ENCODE data around the gene TTLL3.

TTLL3 gene

DNA sequence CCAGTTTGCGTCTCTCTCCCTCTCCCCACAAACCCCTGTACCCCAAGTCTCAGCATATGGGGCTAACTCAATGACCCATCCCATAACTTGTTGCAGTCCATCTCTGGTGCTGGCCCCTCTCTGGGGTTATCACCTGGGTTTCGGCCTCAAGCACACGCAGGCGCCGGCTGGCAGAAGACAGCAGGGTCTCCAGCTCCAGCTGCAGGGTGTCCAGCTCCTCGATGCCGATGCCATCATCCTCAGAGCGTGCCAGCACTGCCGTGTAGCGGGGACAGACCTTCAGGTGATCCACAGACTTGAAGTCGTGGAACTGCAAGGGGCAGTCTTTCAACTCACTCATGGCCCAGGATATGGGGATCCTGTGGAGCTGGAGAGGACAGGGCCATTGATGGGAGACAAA lies 18.9 kb upstream of the TTLL3 start:
- H3K36me3 Mint-ChIP-seq (ENCODE audit: low read depth), result peaks cover 59% of the 10 kb centered on the region
- no peaks in the 10 kb centered on the region for H3K9me3 Mint-ChIP-seq
- H3K27me3 Mint-ChIP-seq, result no peaks in the 10 kb centered on the region
- H3K4me1 Mint-ChIP-seq (ENCODE audit: low read depth), result peaks cover 77% of the 10 kb centered on the region
- H3K4me3 Mint-ChIP-seq, result peak overlapping the region; percentile 97
- peak overlapping the region; percentile 51 for H3K27ac Mint-ChIP-seq

DNA sequence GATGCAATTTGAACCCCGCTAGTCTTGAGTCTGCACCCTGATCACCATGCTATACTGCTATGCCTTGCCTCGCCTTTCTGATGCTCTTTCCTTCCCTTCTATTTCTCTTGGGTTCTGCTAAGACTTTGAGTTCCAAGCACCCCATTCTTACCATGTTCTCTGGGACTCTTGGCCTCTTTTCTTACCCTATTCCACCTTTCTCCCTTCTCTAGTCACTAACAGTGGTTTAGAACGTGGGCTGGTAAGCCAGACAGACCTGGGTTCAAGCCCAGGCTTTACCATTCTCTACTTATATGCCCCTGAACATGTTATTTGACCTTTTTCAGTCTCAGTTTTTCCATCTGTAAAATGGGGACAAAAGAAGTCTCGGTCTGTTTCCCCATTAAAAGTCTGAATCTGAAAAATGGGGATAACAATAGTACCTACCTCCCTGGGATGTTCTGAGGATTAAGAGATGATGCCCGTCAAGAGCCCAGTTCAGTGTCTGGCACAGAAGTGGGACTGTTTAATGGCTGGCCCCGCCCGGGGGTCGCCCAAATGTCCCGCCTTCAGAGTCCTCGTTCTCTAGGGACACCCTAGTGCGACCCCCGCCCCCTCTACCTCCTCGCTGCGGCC lies 18.2 kb upstream of the TTLL3 start:
- H3K4me3 Mint-ChIP-seq, result peak overlapping the region; percentile 97
- peak overlapping the region; percentile 100 for H3K27ac Mint-ChIP-seq
- no peaks in the 10 kb centered on the region for H3K9me3 Mint-ChIP-seq
- no peaks in the 10 kb centered on the region for H3K27me3 Mint-ChIP-seq
- H3K4me1 Mint-ChIP-seq (ENCODE audit: low read depth), result peaks cover 73% of the 10 kb centered on the region
- peaks cover 54% of the 10 kb centered on the region for H3K36me3 Mint-ChIP-seq (ENCODE audit: low read depth)

DNA sequence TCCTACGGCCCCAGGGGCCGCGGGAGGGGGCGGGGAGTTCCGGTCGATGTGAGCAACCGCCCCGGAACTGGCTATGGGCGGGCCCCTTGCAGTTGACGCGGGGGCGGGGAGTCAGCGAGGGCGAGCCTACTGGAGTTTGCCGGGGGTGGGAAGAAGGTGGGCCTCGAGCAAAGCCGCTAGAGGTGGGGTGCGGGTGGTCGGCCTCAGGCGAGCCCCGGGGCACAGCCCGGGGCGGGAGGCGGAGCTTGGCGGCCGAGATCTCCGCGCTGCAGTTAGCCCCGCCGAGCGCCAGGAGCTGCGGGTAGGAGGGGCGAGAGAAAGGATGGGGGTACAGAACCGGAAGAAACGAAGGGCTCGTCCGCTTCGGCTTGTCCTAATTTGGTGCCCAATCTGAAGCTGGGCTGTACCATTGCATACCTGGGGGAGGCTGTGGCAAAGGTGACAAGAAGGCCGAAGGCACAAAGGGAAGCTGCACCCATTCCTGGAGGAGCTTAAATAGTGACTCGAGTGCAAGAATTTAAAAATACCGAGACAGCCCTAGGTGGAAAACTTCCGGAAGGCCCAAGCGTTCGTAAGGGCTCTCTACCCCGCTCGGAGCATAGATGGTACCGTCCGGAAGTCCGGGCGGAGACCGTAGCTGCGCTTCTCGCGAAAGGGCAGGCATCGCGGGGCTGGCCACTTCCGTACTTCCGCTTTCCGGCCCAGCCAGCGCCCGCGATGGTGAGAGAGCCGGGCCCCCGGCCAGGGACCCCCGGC lies 17.5 kb upstream of the TTLL3 start, which contains the start of the genes ARPC4 and TADA3:
ARPC4 (plus strand) TSS at position 678 of the 756 bp plus-strand sequence; CDS start at position 718, 40 bp downstream.
TADA3 (minus strand) TSS at position 69 of the 756 bp plus-strand sequence. CDS start 1,007 bp downstream, outside the sequence.
- Mint-ChIP-seq H3K9me3 (no peaks in the 10 kb centered on the region), H3K4me1 (ENCODE audit: low read depth) (peaks cover 71% of the 10 kb centered on the region), H3K4me3 (peak within 1 kb of the TSS; percentile 97), H3K36me3 (ENCODE audit: low read depth) (peaks cover 56% of the 10 kb centered on the region), H3K27ac (peak within 1 kb of the TSS; percentile 100), H3K27me3 (no peaks in the 10 kb centered on the region)

DNA sequence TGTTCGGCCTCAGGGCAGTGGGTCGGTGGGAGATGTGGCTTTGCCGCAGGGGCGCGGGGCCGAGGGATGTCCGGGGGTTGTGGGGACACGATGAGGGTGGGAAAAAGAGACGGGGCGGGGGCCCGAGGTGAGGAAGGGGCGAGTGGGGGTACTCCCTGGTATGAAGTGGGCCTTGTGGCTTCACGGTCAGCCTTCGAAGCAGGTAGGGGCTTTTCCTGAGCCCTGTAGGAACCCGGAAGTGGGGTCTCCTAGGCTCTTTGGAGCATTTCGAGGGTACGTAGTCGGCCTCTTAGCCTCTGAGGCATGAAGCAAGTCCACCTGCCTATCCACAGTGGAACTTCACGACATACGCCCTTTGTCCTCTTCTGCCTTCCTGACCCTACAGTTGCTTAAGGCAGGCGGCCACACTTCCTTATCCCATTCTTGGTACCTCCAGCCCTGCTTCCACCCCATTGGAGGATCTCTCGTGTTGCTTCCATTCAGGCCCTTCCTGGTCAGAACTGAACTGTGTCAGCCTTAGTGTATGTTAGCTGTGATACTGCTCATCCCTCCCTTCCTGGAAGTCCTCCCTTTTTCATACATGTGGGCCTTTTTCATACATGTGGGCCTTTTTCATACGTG lies 16.8 kb upstream of the TTLL3 start:
- H3K4me3 Mint-ChIP-seq, result peak overlapping the region; percentile 97
- peaks cover 69% of the 10 kb centered on the region for H3K4me1 Mint-ChIP-seq (ENCODE audit: low read depth)
- H3K9me3 Mint-ChIP-seq, result no peaks in the 10 kb centered on the region
- no peaks in the 10 kb centered on the region for H3K27me3 Mint-ChIP-seq
- peaks cover 59% of the 10 kb centered on the region for H3K36me3 Mint-ChIP-seq (ENCODE audit: low read depth)
- H3K27ac Mint-ChIP-seq, result peak overlapping the region; percentile 100

DNA sequence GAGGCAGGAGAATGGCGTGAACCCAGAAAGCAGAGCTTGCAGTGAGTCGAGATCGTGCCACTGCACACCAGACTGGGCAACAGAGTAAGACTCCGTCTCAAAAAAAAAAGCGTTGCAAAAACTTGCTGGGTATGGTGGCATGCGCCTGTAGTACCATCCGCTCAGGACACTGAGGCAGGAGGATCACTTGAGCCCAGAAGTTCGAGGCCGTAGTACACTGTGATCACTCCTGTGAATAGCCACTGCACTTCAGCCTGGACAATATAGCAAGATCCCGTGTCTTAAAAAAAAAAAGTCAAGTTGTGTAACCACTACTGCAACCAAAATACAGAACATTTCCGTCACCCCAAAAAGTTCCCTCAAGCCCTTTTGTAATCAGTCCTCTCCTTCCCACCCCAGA lies 15.7 kb upstream of the TTLL3 start:
- Mint-ChIP-seq H3K9me3 (no peaks in the 10 kb centered on the region), H3K27ac (peak overlapping the region; percentile 87), H3K4me1 (ENCODE audit: low read depth) (peaks cover 62% of the 10 kb centered on the region), H3K4me3 (peak overlapping the region; percentile 97), H3K36me3 (ENCODE audit: low read depth) (peaks cover 62% of the 10 kb centered on the region), H3K27me3 (no peaks in the 10 kb centered on the region)

DNA sequence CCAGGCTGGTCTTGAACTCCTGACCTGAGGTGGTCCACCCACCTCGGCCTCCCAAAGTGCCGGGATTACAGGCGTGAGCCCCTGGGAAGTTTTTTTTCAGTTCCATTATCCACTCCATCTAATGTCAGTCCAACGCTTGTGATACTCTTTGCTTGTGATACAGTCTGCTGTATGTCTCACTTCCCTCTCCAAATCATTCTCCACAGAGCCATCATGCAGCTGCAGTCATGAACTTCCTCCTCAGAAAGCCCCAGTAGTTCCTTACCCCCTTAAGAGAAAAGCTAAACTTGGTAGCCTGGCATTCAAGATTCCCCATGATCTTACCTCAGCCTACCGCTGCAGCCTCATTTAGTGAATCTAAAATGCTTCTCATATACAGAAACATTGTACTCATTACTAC lies 14.9 kb upstream of the TTLL3 start:
- Mint-ChIP-seq H3K4me1 (ENCODE audit: low read depth) (peaks cover 56% of the 10 kb centered on the region), H3K36me3 (ENCODE audit: low read depth) (peaks cover 62% of the 10 kb centered on the region), H3K4me3 (peak overlapping the region; percentile 66), H3K27ac (peak overlapping the region; percentile 83), H3K9me3 (no peaks in the 10 kb centered on the region), H3K27me3 (no peaks in the 10 kb centered on the region)

DNA sequence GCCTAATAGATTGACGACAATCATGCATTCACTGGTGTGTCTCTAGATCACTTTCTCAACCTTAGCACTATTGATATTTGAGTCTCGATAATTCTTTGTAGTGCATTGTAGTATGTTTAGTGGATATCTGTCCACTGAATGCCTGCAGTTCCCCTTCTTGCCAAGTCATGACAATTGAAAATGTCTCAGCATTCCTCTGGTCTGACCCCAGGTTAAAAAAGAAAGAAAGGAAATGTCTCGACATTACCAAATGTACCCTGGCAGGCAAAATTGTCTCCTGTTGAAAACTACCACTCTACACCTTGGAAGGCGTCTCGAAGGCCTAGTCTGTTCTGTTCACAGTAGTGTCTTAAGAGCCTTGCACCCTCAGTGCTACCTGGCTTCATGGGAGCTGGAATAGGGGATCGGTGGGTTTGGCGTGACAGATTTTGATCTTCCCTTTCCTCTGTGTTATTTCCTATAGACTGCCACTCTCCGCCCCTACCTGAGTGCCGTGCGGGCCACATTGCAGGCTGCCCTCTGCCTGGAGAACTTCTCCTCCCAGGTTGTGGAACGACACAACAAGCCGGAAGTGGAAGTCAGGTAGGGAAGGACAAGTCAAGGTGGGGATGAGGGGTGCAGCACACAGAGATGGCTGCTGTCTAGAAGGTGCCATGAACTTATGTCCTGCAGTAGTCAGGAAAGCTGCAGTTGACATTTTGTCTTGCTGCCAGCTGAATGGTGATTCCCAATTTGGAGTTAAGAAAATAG lies 12.7 kb upstream of the TTLL3 start:
- Mint-ChIP-seq H3K36me3 (ENCODE audit: low read depth) (peaks cover 66% of the 10 kb centered on the region), H3K4me3 (no peak overlapping the region)

DNA sequence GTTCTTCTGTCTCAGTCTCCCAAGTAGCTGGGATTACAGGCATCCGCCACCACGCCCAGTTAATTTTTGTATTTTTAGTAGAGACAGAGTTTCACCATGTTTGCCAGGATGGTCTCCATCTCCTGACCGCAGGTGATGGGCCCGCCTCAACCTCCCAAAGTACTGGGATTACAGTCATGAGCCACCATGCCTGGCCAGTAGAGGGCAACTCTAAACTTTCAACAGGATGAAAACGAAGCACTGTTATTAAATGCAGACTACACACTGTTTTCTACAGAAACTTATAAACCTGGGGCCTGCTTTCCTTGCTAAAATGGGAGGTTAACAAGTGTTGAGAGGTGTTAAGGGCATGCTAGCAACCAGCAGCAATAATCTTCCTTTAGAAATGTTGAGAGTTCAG lies 9.5 kb upstream of the TTLL3 start:
- no peaks in the 10 kb centered on the region for H3K9me3 Mint-ChIP-seq
- H3K36me3 Mint-ChIP-seq (ENCODE audit: low read depth), result peaks cover 76% of the 10 kb centered on the region
- no peaks in the 10 kb centered on the region for H3K27me3 Mint-ChIP-seq
- H3K4me1 Mint-ChIP-seq (ENCODE audit: low read depth), result peaks cover 21% of the 10 kb centered on the region
- H3K4me3 Mint-ChIP-seq, result no peak overlapping the region
- no peak overlapping the region for H3K27ac Mint-ChIP-seq

More for the DNA sequence above, 12.7 kb upstream of the TTLL3 start:
- Mint-ChIP-seq H3K9me3 (no peaks in the 10 kb centered on the region), H3K27ac (no peak overlapping the region), H3K27me3 (no peaks in the 10 kb centered on the region), H3K4me1 (ENCODE audit: low read depth) (peaks cover 36% of the 10 kb centered on the region)

DNA sequence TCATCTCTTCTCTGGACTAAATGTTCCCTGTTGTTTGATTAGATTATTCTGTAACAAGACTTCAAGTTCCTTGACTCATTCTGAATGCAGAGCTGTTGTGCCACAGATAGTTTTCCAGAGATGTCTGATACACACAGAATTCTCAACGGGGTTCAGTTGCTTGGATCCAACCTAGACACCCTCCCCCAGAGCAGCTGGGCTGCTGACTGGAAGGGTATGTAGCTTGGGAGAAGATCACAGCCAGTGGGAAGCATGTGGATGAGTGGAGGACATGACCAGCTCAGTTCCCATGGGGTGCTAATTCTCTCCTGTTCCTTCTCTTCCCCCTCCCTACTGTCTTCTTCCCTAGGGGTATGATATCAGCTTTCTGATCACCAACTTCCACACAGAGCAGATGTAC lies 6.6 kb upstream of the TTLL3 start:
- Mint-ChIP-seq H3K27ac (peak overlapping the region; percentile 57), H3K36me3 (ENCODE audit: low read depth) (peaks cover 69% of the 10 kb centered on the region), H3K27me3 (no peaks in the 10 kb centered on the region), H3K4me3 (no peak overlapping the region), H3K4me1 (ENCODE audit: low read depth) (peaks cover 17% of the 10 kb centered on the region), H3K9me3 (no peaks in the 10 kb centered on the region)

DNA sequence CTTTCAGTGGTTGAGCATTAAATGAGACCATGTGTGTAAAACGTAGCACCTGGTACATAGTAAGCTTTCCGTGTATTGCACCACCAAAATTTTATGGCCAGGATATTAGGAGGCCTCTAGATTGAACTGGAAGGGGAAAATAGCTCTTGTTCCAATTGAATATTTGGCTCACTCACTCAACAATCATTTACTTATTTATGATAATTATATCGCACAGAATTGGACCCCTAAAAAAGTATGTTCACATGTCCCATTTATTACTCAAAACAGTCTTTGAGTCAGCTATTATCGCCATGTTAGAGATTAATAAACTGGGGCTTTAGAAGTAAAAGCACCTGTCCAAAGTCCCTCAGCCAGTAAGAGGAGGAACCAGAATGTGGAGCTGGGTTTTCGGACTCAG lies 5.1 kb upstream of the TTLL3 start:
- Mint-ChIP-seq H3K4me3 (no peak overlapping the region), H3K36me3 (ENCODE audit: low read depth) (peaks cover 57% of the 10 kb centered on the region), H3K27ac (no peak overlapping the region), H3K4me1 (ENCODE audit: low read depth) (peaks cover 30% of the 10 kb centered on the region), H3K9me3 (no peaks in the 10 kb centered on the region), H3K27me3 (no peaks in the 10 kb centered on the region)

DNA sequence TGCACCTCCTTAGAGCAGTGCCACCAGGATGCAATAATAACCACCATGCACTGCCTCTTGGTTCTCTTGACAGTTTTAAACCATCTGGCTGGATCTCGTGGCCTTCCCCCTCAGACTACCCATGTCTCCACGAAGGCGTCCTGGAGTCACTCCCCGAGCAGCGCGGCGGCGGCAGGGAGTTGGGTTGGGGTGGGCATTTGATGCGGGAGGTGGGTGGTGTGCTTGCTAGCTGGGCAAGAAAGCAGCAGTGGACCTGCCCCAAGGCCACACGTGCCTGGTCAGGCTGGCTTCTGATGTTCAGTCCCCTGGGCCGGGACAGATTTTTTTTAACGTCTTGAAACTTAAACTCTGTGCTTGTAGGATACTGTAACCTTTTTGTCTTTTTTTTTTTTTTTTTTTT lies 3.9 kb upstream of the TTLL3 start:
- Mint-ChIP-seq H3K9me3 (no peaks in the 10 kb centered on the region), H3K27ac (peak overlapping the region; percentile 31), H3K36me3 (ENCODE audit: low read depth) (peaks cover 48% of the 10 kb centered on the region), H3K4me3 (no peak overlapping the region), H3K4me1 (ENCODE audit: low read depth) (peaks cover 36% of the 10 kb centered on the region), H3K27me3 (no peaks in the 10 kb centered on the region)

DNA sequence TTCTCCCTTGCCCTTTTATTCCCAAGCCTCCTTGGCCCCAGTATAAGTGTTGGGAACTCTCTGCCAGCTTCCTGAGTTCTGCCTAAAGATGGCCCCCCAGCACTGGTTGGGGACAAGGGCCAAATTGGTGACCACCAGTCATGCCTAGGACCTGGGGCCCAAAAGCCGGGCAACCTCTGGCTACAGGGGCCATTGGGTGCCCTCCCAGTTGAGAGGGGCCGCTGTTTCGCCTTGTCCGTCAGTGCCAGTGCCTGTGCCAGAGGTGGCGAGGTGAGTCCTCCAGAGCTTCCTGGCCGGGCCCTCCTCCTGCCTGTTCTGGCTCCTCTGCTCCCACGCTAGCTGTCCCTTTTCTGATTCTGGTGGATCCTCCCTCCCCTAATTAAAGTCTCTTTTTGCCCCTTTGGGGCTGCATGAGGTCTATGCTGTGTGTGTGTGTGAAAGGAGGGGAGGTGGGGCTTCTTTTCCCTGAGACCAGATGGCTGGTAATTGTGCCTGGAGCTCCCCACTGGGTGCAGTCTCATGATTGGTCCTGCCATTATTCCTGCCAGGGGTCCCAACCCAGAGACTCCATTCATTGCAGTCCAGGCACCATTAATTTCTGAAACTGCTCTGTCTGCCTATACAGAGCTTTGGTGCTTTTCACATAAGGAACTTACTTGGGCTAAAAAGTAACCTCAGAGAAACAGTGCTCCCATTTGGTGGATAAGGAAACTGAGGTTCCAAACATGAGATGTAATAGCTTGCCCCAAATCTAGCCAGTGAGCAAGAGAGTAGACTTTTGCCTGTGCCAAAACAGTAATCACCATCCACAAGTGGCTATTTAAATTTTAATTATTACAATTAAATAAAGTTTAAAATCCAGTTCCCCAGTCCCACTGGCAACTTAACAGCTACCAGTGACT lies 3.1 kb upstream of the TTLL3 start:
- H3K27me3 Mint-ChIP-seq, result no peaks in the 10 kb centered on the region
- no peaks in the 10 kb centered on the region for H3K9me3 Mint-ChIP-seq
- H3K4me1 Mint-ChIP-seq (ENCODE audit: low read depth), result peaks cover 36% of the 10 kb centered on the region
- no peak overlapping the region for H3K4me3 Mint-ChIP-seq
- peak overlapping the region; percentile 81 for H3K27ac Mint-ChIP-seq
- peaks cover 50% of the 10 kb centered on the region for H3K36me3 Mint-ChIP-seq (ENCODE audit: low read depth)

DNA sequence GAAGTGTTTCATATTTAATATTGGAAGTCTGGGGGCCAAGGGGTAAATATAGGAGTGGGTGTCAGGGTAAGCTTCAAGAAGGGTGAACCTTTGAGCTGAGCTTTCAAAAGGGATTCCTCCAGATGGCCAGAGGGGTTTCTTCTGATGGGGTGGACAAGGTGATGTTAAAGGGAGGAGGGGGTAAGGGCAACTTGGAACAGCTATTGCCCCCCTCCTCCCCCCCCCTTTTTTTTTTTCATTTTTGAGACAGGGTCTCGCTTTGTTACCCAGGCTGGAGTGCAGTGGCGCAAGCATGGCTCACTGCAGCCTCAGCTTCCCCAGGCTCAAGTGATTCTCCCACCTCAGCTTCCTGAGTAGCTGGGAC lies 2.1 kb upstream of the TTLL3 start:
- H3K4me1 Mint-ChIP-seq (ENCODE audit: low read depth), result peaks cover 36% of the 10 kb centered on the region
- no peak overlapping the region for H3K4me3 Mint-ChIP-seq
- no peaks in the 10 kb centered on the region for H3K9me3 Mint-ChIP-seq
- no peaks in the 10 kb centered on the region for H3K27me3 Mint-ChIP-seq
- peak overlapping the region; percentile 89 for H3K27ac Mint-ChIP-seq
- H3K36me3 Mint-ChIP-seq (ENCODE audit: low read depth), result peaks cover 48% of the 10 kb centered on the region

Data from stimulated activated naive CD8-positive, alpha-beta T cell treated with anti-CD3 and anti-CD28 coated beads, Interleukin-15, Interleukin-2, amounts not matched to agents 100 ng/mL and 50 ng/mL, for 24 hours (primary cell).